PC-9 (cell line): ENCODE results near the gene DAB1. TPM values are rescaled to one million over a fixed set of nuclear protein-coding genes. Genes with fewer than 3 reads are reported as not detected.

Source experiments
- BruUV-seq: library from RNA; stranded (reverse); fragments of 400-500 nt; replicated peaks from 2 replicates; lab custom pipeline; 2021; lab: Mats Ljungman, UMichigan
- CTCF ChIA-PET: fragments of 300-600 bp; sonication (Branson Sonifier 250); formaldehyde crosslinking; loops from one replicate; lab custom pipeline; 2022; ENCODE audit warnings: antibody characterized with exemption; lab: Charles Lee
- POLR2A ChIA-PET: fragments of 300-600 bp; sonication (Branson Sonifier 250); formaldehyde crosslinking; loops from one replicate; lab custom pipeline; 2022; ENCODE audit warnings: antibody characterized with exemption; ENCODE audit not compliant: unreplicated experiment; lab: Charles Lee
- DNase-seq, 2 experiments: peaks; one replicate each; pipeline versions ENCODE4 v3.0.0 to v3.0.0-alpha.2; 2015 to 2022; ENCODE audit warnings: mixed read lengths in 1 of 2
- H2AFZ ChIP-seq: fragments of 200-600 bp; sonication (generic); 2 replicates; pipeline ENCODE4 v1.8.1; 2017; ENCODE audit warnings: antibody characterized with exemption
- H3F3A ChIP-seq: fragments of 200-600 bp; sonication (generic); 2 replicates; pipeline ENCODE4 v1.8.1; 2017; ENCODE audit warnings: antibody characterized with exemption, mild to moderate bottlenecking, low read depth; ENCODE audit not compliant: insufficient read depth
- H3K27ac ChIP-seq: fragments of 200-600 bp; sonication (generic); 2 replicates; pipeline ENCODE4 v1.6.1; 2016; ENCODE audit warnings: mixed run types
- H3K27me3 ChIP-seq: fragments of 200-600 bp; sonication (generic); 2 replicates; pipeline ENCODE4 v1.6.1; 2016; ENCODE audit warnings: low read depth, mixed run types; ENCODE audit not compliant: insufficient read depth
- H3K36me3 ChIP-seq: fragments of 200-600 bp; sonication (generic); 2 replicates; pipeline ENCODE4 v1.6.1; 2016; ENCODE audit warnings: low read depth, mixed run types
- H3K4me1 ChIP-seq: fragments of 200-600 bp; sonication (generic); replicated peaks from 2 replicates; pipeline ENCODE4 v1.6.1; 2016; ENCODE audit warnings: mixed run types; ENCODE audit not compliant: insufficient read depth
- H3K4me2 ChIP-seq: fragments of 200-600 bp; sonication (generic); 2 replicates; pipeline ENCODE4 v1.6.1; 2017; ENCODE audit warnings: mixed run types
- H3K4me3 ChIP-seq: fragments of 200-600 bp; sonication (generic); 2 replicates; pipeline ENCODE4 v1.6.1; 2016; ENCODE audit warnings: mixed run types
- H3K79me2 ChIP-seq: fragments of 200-600 bp; sonication (generic); 2 replicates; pipeline ENCODE4 v1.6.1; 2017; ENCODE audit warnings: low read depth, mixed run types
- H3K9me2 ChIP-seq: fragments of 200-600 bp; sonication (generic); 2 replicates; pipeline ENCODE4 v1.8.1; 2017; ENCODE audit warnings: mild to moderate bottlenecking; ENCODE audit not compliant: insufficient read depth
- H3K9me3 ChIP-seq: fragments of 200-600 bp; sonication (generic); 2 replicates; pipeline ENCODE4 v1.8.1; 2016; ENCODE audit warnings: low read depth; ENCODE audit not compliant: insufficient read depth
- H4K20me1 ChIP-seq: fragments of 200-600 bp; sonication (generic); 2 replicates; pipeline ENCODE4 v1.8.1; 2017; ENCODE audit not compliant: insufficient read depth
- CTCF ChIP-seq: fragments of 200-600 bp; sonication (generic); conservative IDR thresholded peaks from 2 replicates; pipeline ENCODE4 v1.6.1; 2017; ENCODE audit warnings: mixed run types, antibody characterized with exemption, mild to moderate bottlenecking, moderate library complexity
- EZH2 ChIP-seq: fragments of 200-600 bp; sonication (generic); IDR thresholded peaks from 2 replicates; pipeline ENCODE4 v1.8.0; 2017; ENCODE audit warnings: antibody characterized with exemption, low read depth
- intact Hi-C: fragments of 100-400 bp; cut with micrococcal nuclease; formaldehyde crosslinking; loops from one replicate; pipeline ENCODE4 v1.10.0; 2022; ENCODE audit not compliant: unreplicated experiment
- total RNA-seq: library from RNA; stranded (reverse); gene quantifications from 2 replicates; pipeline ENCODE4 v1.2.3, GENCODE V29; 2021

Gene DAB1
- total RNA-seq, 1 experiment from 2014 or later, result not detected

DNA sequence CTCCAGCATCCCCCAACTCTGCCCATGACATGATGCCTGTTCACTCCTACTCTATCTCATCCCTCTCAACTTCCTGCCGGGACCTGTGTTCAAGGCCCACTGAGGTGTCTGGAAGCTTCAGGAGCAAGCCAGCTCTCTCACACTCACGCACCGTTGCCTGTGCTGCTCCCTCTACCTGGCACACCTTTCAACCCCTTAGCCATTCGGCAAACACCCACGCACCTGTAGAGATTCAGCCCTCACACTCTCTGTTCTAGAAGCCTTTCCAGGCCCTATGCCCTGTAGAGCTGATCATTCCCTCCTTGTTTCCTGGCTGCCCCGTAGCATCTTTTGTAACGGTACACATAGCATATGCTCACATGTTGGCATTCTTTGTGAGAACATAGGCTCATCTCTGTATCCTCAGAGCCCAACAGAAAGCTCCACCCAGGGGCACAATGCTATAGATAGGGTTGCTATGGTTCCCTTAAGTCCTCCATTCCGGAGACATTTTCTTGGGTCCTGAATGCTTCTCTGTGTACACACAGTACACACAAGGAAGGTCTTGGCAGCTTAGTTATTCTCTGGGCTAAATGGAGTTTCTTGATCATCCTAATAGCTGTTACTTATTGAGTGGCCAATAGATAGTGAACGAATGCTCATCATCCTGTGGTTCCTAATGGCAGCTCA lies 459.4 kb downstream of the DAB1 start:
- H4K20me1 ChIP-seq, result no peaks in the 10 kb centered on the region
- POLR2A ChIA-PET, result no interaction called here
- no peaks in the 10 kb centered on the region for H3K79me2 ChIP-seq
- no peaks in the 10 kb centered on the region for H3K9me2 ChIP-seq
- no peaks in the 10 kb centered on the region for H3K4me1 ChIP-seq
- H3F3A ChIP-seq, result no peaks in the 10 kb centered on the region
- intact Hi-C loops, result loop anchor here (5.0 kb wide), 1 partner anchor 322 kb away; no protein-coding TSS in a partner anchor
- H3K4me3 ChIP-seq, result no peak overlapping the region
- no peaks in the 10 kb centered on the region for H3K9me3 ChIP-seq
- no peak for DNase-seq
- TF ChIP-seq EZH2 (no peak), CTCF (no peak)
- H3K4me2 ChIP-seq, result no peak overlapping the region
- H3K36me3 ChIP-seq, result no peaks in the 10 kb centered on the region
- no TSS peak for BruUV-seq
- peaks cover 48% of the 10 kb centered on the region for H3K27me3 ChIP-seq
- no peak overlapping the region for H2AFZ ChIP-seq
- CTCF ChIA-PET, result no interaction called here
- no peak overlapping the region for H3K27ac ChIP-seq

- Histone ChIP-seq H3K9me3 (no peaks in the 10 kb centered on the region), H3K27ac (no peak overlapping the region), H3K79me2 (no peaks in the 10 kb centered on the region), H3K4me2 (no peak overlapping the region), H3K36me3 (no peaks in the 10 kb centered on the region), H4K20me1 (no peaks in the 10 kb centered on the region), H3F3A (no peaks in the 10 kb centered on the region), H3K9me2 (no peaks in the 10 kb centered on the region), H3K27me3 (peaks cover 51% of the 10 kb centered on the region), H3K4me3 (no peak overlapping the region), H3K4me1 (no peaks in the 10 kb centered on the region), H2AFZ (no peak overlapping the region)
- intact Hi-C loops, result no loop called here
- no peak for DNase-seq
- BruUV-seq, result no TSS peak
- ChIA-PET POLR2A (no interaction called here), CTCF (no interaction called here)
- no peak for TF ChIP-seq EZH2
- no peak for TF ChIP-seq CTCF
Observed at GRCh38 chr1:56963667-56964066, 460.2 kb downstream of the DAB1 start.

GRCh38 chr1:56961426-56961825 lies 462.4 kb downstream of the DAB1 start:
- ChIA-PET POLR2A (no interaction called here), CTCF (no interaction called here)
- Histone ChIP-seq H3K9me3 (no peaks in the 10 kb centered on the region), H3K4me1 (no peaks in the 10 kb centered on the region), H3K79me2 (no peaks in the 10 kb centered on the region), H2AFZ (no peak overlapping the region), H3K27me3 (peaks cover 55% of the 10 kb centered on the region), H3K4me3 (no peak overlapping the region), H3K9me2 (no peaks in the 10 kb centered on the region), H3K36me3 (no peaks in the 10 kb centered on the region), H3F3A (no peaks in the 10 kb centered on the region), H4K20me1 (no peaks in the 10 kb centered on the region), H3K27ac (no peak overlapping the region), H3K4me2 (no peak overlapping the region)
- intact Hi-C loops, result no loop called here
- no TSS peak for BruUV-seq
- no peak for DNase-seq
- no peak for TF ChIP-seq EZH2
- TF ChIP-seq CTCF, result no peak
